Bone marrow (tissue), 2 donors: ENCODE measurements around the gene SFRP2.

Experiments
- DNase-seq, 2 donors: peaks; one replicate each; lab custom pipeline; 2025; lab: John Stamatoyannopoulos, UW

The SFRP2 gene

DNA sequence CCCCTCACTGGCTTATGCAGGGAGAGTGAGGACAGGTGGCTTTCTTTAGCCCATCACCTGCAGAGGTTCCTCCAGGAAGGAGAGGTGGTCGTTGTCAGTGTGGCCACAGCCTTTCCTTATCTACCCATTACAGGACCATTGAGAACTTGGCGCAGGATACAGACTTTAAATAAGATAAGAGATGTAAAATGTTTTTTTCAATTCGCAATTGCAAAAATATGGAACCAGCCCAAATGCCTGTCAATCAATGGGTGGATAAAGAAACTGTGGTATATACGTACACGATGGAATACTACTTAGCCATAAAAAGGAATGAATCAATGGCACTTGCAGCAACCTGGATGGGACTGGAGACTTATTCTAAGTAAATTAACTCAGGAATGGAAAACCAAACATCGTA is 22.1 kb downstream of the SFRP2 start:
- DNase-seq: no peak

DNA sequence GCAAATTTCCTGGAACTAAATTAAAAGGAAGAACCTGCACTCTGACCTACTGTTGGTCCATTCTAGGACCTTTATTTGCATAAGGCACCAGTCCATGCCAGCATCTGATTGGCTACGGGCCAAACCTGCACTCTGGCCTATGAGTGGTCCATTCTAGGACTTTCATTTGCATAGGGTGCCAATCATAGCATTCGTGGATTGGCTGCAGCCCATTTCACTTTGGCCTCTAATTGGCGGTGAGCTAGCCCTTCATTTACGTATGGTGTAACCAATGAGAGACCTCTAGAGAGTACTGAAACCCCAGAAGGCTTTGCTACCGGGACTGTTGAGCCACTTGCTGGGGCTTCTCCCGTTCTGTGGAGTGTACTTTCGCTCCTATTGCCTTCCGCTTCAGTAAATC is 23.0 kb downstream of the SFRP2 start:
- no peak for DNase-seq

GRCh38 chr4:153764601-153765368 is 24.1 kb downstream of the SFRP2 start:
- no peak for DNase-seq

DNA sequence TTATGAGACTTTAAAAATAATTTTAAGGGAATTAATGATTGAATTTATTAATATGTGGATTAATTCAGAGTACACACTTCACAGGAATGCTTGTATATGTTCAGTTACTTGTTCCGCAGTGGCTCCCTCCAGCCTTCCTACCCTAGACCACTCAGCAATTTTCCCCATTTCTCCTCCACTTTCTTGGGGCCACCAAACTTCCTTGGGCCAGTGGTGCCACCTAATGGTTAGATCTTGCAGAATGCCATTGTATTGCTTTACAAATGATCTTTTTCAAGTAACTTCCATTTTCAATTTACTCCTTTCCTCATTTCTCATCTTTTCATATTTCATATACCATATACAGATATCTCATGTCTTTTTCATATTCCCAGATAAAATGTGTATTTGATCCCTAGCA is 25.5 kb downstream of the SFRP2 start:
- DNase-seq: no peak

GRCh38 chr4:153759407-153760316 is 29.2 kb downstream of the SFRP2 start, which contains the start of gene RNF175:
RNF175 (minus strand) TSS chr4:153760024; CDS start chr4:153759862, 162 bp downstream.
- DNase-seq: no peak

DNA sequence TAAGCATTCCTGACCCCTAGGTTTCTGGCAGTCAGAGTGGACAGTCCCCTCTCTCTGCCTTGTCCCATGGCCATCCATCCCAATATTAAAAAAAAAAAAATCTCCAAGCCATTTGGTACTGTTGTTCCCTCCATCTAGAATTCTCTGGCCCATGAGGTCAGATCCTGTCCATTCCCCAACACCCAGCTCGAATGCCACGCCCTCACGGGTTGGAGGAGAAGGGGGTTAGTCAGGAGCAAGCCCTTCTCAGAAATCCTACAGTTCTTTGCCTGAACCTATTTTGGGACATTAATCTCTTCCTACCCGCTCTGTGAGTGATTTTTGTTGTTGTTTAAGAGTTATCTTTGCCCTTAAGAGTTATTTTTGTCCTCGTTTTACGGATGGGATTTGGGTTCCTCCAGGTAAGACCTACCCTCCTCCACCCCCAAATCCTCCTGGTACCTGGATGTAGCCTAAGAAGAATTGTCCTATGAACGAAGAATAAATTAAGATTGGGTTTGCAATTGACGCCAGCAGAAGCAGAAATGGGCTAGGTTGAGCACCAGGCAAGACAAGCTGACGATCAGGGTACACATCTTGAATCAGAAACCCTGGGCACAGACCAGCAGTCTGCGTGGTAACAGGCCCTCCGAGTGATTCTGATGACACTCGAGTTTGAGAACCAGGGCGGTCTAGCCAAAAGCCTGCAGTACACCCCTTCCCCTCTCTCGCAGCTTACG is 30.0 kb downstream of the SFRP2 start:
- DNase-seq: no peak

GRCh38 chr4:153758136-153758535 is 30.7 kb downstream of the SFRP2 start:
- DNase-seq: no peak

GRCh38 chr4:153757407-153757806 is 31.5 kb downstream of the SFRP2 start:
- no peak for DNase-seq

- DNase-seq: no peak
Measured at GRCh38 chr4:153755186-153755585, 33.7 kb downstream of the SFRP2 start.

GRCh38 chr4:153750197-153750817 is 38.6 kb downstream of the SFRP2 start:
- DNase-seq: peak; percentile 12 to 72

GRCh38 chr4:153748378-153748777 is 40.5 kb downstream of the SFRP2 start:
- no peak for DNase-seq

DNA sequence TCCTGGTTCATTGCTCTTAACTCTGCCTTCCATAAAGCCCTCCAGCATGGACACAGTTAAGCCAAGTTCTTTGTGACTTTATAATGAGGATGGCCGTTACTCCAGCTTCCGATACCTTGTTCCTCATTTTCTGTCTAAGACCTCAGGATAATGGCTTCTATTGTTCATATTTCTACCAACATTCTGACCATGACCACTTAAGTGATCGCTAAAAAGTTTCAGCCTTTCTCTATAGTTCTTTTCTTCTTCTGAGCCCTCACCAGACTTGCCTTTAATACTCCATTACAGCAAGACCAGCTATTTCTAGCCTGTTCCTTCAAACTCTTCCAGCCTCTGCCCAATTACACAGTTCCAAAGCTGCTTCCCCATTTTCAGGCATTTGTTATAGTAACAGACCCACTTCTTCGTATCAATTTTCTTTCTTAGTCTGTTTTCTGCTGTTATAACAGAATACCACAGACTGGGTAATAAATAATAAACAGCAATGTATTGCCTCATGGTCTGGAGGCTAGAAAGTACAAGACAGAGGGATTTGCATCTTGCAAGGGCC is 41.4 kb downstream of the SFRP2 start:
- no peak for DNase-seq

- no peak for DNase-seq
Measured at GRCh38 chr4:153745651-153746050, 43.2 kb downstream of the SFRP2 start.

GRCh38 chr4:153741541-153741940 is 47.3 kb downstream of the SFRP2 start:
- no peak for DNase-seq

DNA sequence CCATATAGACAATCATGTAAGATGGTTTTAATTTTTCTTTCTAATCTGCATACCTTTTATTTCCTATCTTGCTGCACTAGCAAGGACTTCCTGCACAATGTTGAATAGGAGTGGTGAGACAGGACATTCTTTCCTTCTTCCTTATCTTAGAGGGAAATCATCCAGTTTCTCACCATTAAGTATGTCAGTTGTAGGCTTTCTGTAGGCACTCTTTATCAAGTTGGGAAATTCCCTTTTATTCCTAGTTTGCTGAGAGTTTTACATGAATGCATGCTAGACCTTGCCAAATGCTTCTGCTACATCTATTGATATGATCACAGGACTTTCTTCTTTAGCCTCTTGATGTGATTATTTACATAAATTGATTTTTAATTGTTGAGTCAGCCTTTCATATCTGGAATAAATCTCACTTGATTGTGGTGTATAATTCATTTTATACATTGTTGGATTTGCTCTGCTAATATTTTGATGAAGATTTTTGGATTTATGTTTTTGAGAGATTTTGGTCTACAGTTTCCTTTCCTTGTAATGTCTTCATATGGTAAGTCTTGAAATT is 52.9 kb downstream of the SFRP2 start:
- DNase-seq: no peak

DNA sequence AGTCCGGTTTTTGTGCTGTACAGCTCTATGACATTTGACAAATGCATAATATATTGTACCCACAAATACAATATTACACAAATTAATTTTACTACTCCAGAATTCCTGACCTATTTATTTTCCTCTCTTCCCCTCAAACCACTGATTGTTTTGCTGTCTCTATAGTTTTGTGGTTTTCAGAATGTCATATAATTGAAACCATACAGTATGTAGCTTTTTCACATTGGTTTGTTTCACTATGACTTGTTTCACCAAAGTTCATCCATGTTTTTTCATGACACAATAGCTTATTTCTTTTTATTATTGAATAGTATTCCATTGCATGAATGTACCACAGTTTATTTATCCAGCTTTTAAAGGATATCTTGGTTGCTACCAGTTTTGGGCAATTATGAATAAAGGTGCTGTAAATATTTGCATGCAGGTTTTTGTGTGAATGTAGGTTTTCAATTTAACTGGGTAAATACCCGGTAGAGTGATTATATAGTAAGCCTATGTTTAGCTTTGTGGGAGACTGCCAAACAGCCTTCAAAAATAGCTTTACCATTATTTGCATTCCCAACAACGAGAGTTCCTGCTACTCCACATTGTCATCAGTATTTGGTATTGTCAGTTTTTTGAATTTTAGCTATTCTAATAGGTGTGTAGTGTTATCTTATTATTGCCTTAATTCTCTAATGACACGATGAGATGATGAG is 55.0 kb downstream of the SFRP2 start:
- no peak for DNase-seq

- peak in 1 of 2 donors; percentile 45 for DNase-seq
Measured at GRCh38 chr4:153731239-153731638, 57.6 kb downstream of the SFRP2 start.
